Islet precursor cell (in vitro differentiated cells): ENCODE data around the gene KRT2.

Experiments
- DNase-seq: peaks from one replicate; pipeline ENCODE4 v3.0.0-alpha.2; 2018

The KRT2 gene

GRCh38 chr12:52636189-52636588, 15.8 kb downstream of the KRT2 start:
- peak; percentile 35 for DNase-seq

- peak; percentile 43 for DNase-seq
Measured at GRCh38 chr12:52634266-52635056, 17.6 kb downstream of the KRT2 start.

- peak; percentile 36 for DNase-seq
Measured at GRCh38 chr12:52633383-52633782, 18.6 kb downstream of the KRT2 start.

- DNase-seq, result no peak
Measured at GRCh38 chr12:52632656-52633055, 19.4 kb downstream of the KRT2 start.

DNA sequence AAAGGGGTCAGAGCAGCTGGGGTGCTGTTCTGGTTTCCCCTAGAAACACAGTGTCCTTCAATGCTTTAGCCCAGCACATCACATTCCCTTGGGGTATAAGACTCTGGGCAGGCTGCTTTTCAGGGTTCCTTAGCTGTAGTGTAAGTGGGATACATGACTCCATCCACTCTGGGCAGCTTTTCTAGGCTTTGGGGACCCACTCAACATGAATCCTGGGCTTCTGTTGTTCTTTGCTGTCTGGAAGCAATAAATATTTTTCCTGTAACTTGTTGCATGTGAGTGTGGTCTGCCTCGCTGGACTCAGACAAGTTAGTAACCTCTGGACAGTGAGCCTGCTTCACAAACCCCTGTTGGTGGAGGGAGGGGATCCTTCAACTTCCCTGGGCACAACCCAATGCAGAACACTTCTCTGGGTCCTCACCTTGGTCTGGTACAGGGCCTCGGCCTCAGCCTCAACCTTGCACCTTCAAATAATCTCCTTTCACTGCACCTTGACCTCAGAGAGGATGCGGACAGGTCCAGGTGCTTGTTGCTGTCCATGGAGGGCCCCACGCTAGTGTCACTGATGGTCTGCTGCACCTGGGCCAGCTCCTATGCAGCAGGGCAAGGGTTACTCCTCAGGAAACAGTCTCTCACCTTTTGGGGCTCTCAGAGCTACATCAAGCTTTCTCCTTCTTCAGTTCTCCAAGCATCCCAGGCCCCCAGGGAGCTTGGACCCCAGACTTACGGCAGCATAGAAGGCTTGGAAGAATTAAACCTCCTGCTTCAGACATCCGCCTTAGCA, 20.1 kb downstream of the KRT2 start:
- DNase-seq, result peak; percentile 46

DNA sequence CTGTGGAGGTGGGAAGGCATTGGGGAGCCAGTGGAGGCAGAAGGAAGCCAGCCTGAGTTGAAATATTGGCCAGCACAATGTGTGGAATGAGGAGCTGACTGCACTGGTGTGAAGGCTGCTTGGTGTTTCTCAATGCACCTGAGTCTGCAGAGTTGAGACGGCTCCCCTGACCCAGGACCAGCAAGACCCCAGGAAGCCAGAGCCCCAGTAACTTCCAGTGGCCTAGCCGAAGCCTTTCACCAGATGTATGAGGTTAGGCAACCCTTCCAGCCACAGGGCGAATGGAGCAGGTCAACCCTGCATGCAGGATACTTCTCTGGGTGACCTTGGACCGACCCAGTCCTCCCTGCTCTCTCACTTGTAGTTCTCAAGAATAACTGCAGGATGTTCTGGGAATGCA, 20.7 kb downstream of the KRT2 start:
- DNase-seq, result peak; percentile 45

- DNase-seq, result peak; percentile 30
Measured at GRCh38 chr12:52630599-52631200, 21.3 kb downstream of the KRT2 start.

DNA sequence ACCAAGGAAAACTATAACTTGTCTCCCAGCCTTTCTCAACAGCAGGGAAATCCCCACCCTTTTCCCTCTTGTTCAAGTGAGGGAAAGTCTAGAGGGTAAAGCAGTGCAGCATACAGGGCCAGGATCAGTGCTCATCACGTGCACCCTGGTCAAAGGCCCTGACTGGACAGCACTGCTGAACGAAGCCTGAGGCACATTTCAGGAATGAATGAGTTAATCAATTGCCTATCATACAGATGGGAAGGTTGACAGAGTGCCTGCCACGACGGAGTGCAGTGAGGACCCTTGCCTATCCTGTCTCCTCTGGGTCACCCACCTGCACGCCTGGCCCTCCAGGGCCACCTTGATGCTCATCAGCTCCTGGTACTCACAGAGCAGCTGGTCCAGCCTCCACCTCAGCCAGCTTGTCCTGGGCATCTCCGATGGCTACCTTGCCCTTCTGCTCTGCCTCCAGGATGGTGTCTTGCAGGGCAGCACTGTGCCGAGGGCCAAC, 22.0 kb downstream of the KRT2 start:
- DNase-seq, result peak; percentile 54

DNA sequence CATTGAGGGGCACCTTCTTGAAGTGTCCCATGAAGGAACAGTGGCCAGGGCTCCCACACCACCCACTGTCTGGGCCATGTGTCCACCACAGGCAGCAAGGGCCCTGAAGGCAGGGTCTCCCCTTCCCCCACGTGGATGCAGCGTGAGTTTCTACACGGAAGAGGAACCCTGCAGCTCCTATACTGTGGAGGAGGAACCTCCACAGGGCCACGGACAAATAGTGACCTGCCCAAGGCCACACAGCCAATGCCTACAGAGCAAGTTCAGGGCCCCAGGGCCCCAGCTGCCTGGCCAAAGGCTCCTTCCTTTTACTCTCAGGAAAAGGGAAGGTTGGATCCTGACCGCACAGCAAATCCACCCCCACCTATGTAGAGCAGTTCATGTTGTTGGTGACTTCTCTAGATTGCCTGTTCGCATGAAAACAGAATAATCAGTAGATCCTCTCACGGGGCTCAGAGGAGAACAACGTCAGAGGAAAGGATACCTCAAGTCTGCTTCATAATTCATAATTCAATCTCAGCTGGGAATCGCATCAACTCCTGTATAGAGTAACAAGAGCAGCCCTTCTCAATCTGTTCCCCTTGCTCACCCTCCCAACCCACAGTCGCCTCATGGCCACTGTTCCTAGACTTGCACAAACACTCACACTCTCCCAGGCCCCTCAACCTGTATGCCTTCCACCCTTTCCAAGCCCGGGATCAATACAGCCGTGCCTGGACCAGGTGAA, 22.6 kb downstream of the KRT2 start:
- peak; percentile 51 for DNase-seq

DNA sequence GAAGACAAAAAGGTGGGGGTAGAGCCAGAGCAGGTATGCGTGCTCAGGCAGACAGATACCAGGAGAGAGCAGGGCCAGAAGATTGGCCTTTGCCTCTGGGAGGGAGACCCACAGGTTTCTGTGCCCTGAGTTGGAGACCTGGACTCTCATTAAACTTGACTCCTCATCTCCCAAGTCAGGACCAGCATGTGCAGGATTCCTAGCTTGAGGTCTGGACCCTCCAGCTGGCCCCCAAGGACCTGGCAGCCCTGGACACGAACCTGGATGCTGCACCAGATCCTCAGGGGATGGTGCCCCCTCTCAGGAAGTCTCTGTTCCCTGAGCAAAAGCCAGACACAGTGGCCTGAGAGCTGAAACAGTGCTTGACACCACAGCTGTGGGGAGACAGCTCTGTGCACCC, 23.2 kb downstream of the KRT2 start:
- DNase-seq, result peak; percentile 50

DNA sequence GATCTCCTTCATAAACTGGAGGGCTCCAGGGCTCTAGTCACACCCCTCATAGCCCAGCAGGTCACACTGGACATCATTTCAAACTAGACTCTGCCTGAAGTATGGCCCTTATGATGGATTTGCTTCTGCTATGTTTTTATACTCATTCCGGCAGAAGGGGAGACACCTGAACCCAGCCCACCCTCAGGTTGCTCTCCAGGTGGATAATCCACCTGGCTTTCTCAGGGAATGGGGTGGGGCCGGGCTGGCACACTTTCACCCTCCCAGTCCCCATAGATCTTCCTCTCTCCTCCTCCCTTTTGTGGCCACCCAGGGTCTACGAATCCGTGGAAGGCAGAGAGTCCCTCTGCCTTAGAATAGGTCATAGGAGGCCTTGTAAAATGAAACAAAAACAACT, 23.9 kb downstream of the KRT2 start:
- DNase-seq, result peak; percentile 41

DNA sequence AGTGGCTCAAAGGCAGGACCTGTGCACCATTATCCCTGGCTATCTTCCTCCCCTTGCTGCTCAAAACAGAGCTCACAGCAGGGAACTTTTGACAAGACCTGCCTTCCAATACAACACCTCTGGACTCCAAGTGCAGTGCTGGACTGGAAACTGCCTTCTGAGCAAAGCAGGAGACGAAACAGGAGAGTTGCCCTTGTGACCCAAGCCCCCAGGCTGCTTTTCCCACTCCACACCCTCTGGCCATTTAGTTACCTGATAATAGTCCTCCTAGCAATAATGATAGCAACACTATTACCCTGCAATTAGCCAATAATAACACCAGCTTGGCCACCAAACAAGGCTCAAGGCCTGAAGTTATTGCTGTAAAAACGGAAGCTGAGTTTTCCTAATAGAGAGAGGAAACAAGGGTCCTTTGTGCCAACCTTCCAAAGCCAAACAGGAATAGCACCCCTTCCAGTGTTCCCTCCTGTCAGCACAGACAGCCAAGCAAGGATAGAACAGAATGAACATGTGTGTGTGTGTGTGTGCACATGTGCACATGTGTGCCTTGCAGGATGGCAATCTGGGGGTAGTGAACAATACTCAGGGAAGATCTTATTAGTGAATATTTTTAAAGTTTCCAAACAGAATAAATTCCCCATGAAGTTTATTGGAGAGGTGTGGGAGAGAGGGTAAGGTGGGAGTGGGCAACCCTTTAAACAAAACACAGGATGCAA, 24.5 kb downstream of the KRT2 start:
- peak; percentile 59 for DNase-seq

DNA sequence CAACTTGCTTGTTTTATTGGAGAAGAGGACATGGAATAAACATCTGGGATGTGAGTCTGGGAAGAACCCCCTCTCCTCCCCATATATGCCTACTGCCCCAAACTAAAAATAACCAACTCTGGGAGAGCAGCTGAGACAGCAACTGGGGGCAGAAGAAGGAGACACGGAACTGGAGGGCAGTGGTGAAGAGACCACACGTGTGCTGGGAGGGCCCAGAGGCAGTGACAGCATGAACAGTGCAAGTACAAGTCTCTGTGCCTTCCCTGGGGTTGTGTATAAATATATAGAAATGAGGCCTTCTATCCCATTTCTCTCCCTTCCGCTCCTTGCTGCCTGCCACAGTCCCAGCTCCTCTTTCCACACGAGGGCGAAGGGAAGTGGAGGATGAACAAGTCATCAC, 29.7 kb downstream of the KRT2 start:
- peak; percentile 27 for DNase-seq

DNA sequence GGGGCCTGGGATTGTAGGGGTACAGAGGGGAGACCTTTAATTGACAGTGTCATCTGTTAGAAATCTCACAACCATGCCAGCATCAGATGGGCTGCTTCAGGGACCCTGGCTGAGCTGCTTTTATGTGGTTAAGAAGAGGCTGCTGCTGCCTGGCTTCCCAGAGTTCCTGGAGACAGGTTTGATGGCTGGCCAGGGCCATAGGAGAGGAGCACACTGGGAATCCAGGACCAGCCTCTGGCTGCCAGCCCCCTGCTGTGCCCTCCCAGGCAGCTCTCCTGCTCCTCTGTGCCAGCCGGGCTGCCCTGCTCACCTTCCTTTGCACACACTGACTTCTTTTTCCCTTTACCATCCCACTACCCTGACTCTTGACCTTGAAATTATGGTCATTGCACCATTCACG, 33.1 kb downstream of the KRT2 start:
- DNase-seq, result no peak

- no peak for DNase-seq
Measured at GRCh38 chr12:52618216-52618615, 33.8 kb downstream of the KRT2 start, which contains the start of gene KRT73. TSS of gene KRT73 (minus strand) at chr12:52618559. CDS start at chr12:52618524, 35 bp downstream.

- DNase-seq, result no peak
Measured at GRCh38 chr12:52617403-52617785, 34.6 kb downstream of the KRT2 start.

DNA sequence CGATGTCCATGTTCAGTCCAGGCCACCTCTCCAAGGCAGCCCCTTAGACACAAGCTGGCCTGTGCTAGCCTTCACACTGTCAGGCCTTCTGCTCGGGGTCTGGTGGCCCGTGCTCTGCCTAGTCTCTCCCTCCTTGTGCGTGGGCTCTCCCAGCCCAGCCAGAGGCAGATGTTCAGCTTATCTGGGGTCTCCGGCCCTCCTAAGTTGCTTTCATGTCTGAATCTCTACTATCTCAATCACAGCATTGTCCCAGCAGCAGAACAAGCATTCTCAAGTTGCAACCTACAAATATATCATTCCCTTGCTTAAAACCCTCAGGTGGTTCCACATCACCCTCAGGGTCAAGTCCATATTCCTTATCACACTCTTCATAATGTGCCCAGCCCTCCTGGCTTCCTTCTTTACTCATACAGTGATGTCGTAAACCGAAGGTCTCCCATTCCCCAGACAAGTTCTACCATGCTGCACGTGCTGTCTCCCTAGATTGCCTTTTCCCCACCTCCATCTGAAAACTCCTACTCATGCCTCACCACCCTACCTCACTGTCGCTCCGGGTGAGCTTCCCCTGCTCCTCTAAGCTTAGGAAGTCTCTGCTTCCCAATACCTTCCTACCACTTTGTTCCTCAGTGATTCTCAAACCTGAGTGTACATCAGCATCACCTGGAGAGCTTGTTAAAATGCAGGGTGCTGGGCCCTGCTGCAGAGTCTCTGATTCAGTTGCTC, 35.2 kb downstream of the KRT2 start:
- no peak for DNase-seq

DNA sequence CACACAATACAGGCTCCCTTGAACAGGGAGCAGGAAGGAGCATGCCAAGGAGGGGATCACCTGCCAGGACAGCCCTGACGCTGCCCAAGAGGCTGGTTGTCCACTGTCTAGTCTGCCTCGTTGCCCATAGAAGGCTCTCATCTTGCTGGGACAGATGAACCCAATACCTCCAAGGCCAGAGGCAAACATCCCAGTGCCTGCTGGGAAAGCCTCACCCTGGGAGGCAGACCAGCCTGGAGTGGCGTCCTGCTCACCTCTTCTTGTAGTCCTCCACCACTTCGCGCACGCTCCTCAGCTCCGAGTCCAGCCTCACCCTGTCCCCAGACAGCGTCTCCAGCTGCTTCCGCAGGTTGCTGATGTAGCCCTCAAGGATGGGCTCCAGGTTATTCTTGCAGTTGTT, 36.1 kb downstream of the KRT2 start:
- DNase-seq, result no peak

GRCh38 chr12:52615208-52615868, 36.7 kb downstream of the KRT2 start:
- DNase-seq, result peak; percentile 50

DNA sequence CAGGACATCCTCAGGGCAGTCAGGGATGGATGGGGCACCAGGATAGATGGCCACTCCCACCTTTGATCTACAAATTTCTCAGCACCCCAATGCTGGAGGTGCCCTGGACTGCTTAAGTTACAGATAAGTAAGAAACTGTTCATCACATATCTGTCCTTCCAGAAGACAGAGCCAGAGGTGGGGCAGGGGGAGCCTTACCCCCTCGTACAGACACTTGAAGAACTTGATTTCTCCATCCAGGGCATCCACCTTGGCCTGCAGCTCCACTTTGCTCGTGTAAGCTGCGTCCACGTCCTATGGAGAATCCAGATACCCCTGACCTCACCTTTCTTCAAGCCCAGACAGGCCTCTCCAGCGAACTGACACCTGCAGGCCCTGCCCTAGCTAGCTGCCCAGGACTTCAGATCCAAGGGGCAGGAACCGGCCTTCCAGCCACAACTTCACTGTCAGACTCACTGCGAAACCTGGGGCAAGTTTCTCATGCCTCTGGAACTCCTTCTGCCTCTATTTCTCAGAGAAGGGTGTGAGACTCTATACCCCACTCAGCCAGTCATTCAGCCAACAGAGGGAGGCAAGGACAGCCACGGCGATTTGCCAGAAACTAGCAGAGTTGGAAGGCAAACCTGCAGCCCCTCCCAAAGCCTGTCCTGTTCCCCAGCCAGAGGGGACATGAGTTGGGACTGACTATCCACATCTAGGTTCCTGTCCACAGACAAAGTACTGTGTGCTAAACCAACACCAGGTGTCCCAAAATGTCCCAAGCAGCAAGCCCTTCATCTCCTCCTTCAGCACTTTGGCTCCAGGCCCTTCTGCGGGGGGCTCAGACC, 37.4 kb downstream of the KRT2 start:
- peak; percentile 50 for DNase-seq
